Measurements from ENCODE around the gene TEX10.

DNA sequence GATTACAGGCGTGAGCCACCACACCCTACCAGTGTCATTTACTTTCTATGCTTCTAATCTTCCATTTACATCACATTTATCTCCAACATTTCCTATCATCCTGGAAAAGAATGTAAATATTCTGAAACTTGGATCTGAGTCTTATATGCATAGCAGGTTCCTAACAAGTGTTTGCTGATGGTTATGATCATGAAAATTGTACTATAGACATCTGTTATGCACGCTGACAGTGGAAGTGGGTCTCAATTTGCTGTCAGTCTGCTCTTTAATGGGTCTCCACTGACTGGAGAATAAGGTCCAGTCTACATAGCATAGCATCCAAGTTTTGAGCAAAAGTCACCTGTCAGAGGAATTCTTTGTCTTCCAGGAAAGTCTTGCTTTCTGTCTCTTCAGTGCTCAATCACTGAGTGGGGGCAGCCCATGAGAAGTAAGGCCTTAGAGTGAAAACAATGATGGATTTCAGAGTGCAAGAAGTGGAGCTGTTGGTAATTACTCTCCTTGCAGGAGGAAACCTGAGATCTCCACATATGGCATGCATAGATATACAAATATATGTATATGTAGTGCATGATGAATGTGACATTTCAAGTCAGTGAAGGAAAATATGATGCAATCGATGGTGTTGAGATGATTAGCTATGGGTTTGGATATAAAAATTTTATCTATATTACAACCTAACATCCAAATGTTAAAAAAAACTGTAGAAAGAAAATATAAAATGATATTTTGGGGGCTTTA, 45.0 kb upstream of the TEX10 start:
- TF ChIP-seq, protein P1, sequence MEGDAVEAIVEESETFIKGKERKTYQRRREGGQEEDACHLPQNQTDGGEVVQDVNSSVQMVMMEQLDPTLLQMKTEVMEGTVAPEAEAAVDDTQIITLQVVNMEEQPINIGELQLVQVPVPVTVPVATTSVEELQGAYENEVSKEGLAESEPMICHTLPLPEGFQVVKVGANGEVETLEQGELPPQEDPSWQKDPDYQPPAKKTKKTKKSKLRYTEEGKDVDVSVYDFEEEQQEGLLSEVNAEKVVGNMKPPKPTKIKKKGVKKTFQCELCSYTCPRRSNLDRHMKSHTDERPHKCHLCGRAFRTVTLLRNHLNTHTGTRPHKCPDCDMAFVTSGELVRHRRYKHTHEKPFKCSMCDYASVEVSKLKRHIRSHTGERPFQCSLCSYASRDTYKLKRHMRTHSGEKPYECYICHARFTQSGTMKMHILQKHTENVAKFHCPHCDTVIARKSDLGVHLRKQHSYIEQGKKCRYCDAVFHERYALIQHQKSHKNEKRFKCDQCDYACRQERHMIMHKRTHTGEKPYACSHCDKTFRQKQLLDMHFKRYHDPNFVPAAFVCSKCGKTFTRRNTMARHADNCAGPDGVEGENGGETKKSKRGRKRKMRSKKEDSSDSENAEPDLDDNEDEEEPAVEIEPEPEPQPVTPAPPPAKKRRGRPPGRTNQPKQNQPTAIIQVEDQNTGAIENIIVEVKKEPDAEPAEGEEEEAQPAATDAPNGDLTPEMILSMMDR (tag by site-specific recombination; IDR thresholded peaks at IDR 0.05), result no peak
- no peak for TF ChIP-seq ZBTB7A (tag by site-specific recombination; IDR thresholded peaks at IDR 0.05; ENCODE audit: low read depth)
- TF ChIP-seq, protein P2, sequence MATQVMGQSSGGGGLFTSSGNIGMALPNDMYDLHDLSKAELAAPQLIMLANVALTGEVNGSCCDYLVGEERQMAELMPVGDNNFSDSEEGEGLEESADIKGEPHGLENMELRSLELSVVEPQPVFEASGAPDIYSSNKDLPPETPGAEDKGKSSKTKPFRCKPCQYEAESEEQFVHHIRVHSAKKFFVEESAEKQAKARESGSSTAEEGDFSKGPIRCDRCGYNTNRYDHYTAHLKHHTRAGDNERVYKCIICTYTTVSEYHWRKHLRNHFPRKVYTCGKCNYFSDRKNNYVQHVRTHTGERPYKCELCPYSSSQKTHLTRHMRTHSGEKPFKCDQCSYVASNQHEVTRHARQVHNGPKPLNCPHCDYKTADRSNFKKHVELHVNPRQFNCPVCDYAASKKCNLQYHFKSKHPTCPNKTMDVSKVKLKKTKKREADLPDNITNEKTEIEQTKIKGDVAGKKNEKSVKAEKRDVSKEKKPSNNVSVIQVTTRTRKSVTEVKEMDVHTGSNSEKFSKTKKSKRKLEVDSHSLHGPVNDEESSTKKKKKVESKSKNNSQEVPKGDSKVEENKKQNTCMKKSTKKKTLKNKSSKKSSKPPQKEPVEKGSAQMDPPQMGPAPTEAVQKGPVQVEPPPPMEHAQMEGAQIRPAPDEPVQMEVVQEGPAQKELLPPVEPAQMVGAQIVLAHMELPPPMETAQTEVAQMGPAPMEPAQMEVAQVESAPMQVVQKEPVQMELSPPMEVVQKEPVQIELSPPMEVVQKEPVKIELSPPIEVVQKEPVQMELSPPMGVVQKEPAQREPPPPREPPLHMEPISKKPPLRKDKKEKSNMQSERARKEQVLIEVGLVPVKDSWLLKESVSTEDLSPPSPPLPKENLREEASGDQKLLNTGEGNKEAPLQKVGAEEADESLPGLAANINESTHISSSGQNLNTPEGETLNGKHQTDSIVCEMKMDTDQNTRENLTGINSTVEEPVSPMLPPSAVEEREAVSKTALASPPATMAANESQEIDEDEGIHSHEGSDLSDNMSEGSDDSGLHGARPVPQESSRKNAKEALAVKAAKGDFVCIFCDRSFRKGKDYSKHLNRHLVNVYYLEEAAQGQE (tag by site-specific recombination; IDR thresholded peaks at IDR 0.05), result no peak
- no peak for TF ChIP-seq REPIN1 (tag by site-specific recombination; IDR thresholded peaks at IDR 0.05; ENCODE audit: low read depth)
- no peak for TF ChIP-seq ZNF311 (tag by site-specific recombination; IDR thresholded peaks at IDR 0.05; ENCODE audit: borderline replicate concordance)
- TF ChIP-seq, protein P3, sequence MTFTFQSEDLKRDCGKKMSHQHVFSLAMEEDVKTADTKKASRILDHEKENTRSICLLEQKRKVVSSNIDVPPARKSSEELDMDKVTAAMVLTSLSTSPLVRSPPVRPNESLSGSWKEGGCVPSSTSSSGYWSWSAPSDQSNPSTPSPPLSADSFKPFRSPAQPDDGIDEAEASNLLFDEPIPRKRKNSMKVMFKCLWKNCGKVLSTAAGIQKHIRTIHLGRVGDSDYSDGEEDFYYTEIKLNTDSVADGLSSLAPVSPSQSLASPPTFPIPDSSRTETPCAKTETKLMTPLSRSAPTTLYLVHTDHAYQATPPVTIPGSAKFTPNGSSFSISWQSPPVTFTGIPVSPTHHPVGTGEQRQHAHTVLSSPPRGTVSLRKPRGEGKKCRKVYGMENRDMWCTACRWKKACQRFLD (tag by site-specific recombination; IDR thresholded peaks at IDR 0.05), result no peak
